Stimulated activated CD4-positive, alpha-beta T cell treated with anti-CD3 and anti-CD28 coated beads, Interleukin-1b, Interleukin-23, amount 100 ng/mL, for 1 hour (primary cell): ENCODE results near the gene ANKRD11.

Experiments used
- DNase-seq, 2 donors: peaks; one replicate each; pipeline ENCODE4 v3.0.0-alpha.2; 2020; ENCODE audit warnings: low read depth in 2 of 2

ANKRD11 gene

DNA sequence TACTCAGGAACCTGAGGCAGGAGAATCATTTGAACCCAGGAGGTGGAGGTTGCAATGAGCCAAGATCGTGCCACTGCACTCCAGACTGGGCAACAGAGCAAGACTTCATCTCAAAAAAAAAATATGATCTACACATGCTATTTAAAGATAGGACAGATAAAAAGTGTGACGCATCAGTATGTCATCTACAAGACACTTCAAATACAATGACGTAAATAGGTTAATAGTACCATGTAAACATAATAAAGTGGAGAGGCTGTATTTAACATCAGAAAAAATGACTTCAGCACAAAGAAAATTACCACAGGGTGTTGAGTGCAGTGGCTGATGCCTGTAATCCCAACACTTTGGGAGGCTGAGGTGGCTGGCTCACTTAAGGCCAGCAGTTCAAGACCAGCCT lies 252.6 kb downstream of the ANKRD11 start:
- no peak for DNase-seq

DNA sequence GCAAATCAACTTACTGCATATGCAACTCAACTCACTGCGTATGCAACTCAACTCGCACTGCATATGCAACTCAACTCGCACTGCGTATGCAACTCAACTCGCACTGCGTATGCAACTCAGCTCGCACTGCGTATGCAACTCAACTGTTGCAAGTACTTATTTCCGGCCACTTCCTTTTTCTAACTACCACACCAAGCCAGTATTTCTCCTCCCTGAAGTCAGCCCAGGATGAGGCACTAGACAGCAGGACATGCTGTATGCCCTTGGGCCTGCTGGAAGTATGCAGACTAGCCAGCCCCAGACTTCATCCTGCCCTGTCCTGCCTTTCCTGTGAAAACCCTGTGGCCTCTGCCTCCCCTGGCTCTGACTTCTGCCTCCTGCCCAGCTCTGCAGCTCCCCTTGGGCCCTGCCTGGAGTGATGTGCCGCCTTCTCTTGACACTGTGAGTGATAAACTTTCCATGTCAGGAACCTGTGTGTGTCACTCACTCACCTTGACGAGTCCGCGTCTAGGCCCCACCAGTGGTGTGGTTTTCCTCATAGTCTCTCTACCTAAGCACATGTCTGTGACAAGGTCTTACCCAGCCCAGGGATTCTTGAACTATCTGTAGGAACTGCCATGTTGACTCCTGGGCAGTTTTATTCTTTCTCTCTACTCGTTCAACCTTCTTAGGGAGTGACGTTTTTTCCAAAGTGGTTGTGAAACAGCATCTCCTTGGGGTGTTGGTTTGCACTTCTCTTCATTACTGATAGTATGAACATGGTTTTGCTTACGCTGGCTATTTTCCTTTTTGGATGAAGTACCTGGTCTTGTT lies 256.5 kb downstream of the ANKRD11 start:
- DNase-seq = no peak

DNA sequence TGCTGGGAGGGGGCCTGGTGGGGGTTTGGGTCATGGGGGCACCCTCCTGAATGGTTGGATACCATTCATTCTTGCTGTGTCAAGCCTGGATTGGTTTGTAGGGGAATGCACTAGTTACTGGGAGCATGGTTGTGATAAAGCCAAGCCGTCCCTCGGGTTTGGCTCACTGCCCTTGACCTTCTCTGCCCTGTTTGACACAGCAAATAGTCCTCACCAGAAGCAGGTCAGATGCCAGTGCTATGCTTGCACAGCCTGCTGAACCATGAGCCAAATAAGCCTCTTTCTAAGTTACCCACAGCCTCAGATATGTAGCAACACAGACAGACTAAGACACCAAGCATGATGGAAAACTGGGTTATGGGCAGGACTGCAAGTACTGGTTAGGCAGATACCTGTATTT lies 258.3 kb downstream of the ANKRD11 start:
- DNase-seq = no peak

DNA sequence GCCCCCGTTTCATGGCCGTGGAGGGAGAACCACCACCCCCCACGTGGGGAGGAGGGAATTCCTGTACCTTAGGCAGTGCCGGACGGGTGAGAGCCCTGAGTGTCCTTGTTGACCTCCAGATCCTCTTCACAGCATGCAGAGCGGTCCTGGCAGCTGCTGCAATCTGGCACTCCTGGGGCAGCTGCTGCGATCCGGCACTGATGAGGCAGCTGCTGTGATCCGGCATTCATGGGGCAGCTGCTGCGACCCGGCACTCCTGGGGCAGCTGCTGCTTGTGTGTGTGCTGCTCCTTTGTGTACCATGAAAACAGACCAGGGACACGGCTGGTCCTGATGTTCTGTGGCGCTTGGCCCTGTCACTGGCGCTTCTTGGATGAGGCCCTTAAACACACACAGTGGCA lies 260.1 kb downstream of the ANKRD11 start:
- no peak for DNase-seq

DNA sequence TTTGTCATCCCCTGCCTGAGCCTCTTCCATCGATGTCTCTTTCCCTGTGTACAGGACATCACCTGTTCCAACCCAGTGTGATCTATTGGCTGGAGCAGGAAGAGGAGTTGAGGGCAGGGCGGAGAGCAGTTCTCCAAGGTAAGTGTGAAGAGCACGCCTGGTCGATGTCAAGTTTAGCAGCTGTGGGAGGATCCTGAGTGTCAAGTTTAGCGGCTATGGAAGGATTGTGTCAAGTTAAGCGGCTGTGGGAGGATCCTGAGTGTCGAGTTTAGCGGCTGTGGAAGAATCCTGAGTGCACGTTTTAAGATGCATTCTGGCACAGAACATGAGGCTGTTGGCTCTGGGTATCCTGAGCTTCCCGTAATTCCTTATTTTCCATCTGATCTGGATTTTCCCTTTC lies 265.7 kb downstream of the ANKRD11 start:
- no peak for DNase-seq

DNA sequence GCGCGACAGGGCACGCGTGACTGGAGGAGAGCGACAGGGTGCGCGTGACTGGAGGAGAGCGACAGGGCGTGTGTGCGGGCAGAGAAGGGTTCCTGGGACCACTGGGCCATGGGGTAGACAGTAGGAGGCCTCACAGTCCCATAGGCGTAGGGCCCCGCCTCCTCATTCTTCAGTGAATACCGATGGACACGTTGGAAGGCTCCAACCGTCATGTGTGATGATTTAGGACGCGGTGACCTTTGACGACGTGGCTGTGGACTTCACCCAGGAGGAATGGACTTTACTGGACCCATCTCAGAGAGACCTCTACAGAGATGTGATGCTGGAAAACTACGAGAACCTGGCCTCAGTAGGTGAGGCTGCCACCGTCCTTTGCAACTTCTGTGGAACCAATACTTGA lies 267.4 kb downstream of the ANKRD11 start:
- no peak for DNase-seq

DNA sequence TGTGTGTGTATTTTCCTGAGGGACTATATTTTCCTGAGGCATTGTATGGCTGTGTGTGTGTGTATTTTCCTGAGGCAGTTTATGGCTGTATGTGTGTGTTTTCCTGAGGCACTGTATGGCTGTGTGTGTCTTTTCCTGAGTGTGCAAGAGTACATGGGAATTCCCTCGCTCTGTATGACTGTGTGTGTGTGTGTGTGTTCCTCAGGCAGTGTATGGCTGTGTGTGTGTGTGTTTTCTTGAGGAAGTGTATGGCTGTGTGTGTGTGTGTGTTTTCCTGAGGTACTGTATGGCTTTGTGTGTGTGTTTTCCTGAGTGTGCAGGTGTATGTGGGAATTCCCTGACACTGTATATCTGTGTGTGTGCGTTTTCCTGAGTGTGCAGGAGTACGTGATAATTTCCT lies 268.8 kb downstream of the ANKRD11 start:
- DNase-seq = no peak

DNA sequence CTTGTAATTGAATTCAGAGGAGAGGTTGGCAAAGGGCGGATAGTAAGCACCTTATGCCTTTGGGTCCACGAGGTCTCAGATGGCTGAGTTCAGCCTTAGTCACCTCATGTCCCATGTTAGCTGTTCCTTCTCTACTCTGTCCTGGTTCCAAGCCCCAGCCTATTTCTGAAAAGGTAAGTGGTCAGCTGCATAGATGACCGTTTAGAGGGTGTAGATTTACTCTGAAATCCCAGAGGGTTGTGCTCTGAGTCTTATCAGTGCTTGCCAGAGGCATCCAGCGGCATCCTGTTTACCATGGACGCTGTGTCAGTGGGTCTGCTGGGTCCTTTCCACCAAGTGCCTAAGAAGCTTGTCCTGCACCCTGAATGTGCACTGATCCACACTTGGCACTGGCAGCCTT lies 271.0 kb downstream of the ANKRD11 start:
- no peak for DNase-seq
